ENCODE results near the gene TNRC6C. TPM values are rescaled to one million over a fixed set of nuclear protein-coding genes. Genes with fewer than 3 reads are reported as not detected.
A peak's percentile ranks its signal among the peaks of the same experiment; 100 is the strongest.

The TNRC6C gene
- total and polyA plus RNA-seq, 12 donors = 2.2 to 31.4 (median 24.2) TPM

- WGBS, 2 donors = 63 to 68% methylated on average over 7 of the region's 7 CpGs
- peaks cover 0 to 73% (median 0%) of the 10 kb centered on the region in 9 donors for H3K36me3 ChIP-seq
- DNase-seq (no peak), ATAC-seq (no peak)
- no peaks in the 10 kb centered on the region for H3K27me3 ChIP-seq
- intact Hi-C loops (cut with DNase I) = loop anchor here in 8 of 10 donors (5.0 to 10.0 kb wide), 8 partner anchors 46 to 676 kb away; partner anchors contain the start of gene TNRC6C (in 1 of the 8)
- H3K4me3 ChIP-seq = no peak overlapping the region
- no peak for TF ChIP-seq CTCF (IDR thresholded peaks at IDR 0.05)
- no peaks in the 10 kb centered on the region for H3K9me3 ChIP-seq
- H3K4me1 ChIP-seq = peaks cover 0 to 16% (median 10%) of the 10 kb centered on the region in 9 donors
- no peak overlapping the region for H3K27ac ChIP-seq
Observed at GRCh38 chr17:78010759-78011158, 52.3 kb downstream of the TNRC6C start.

GRCh38 chr17:78012428-78012827 lies 53.9 kb downstream of the TNRC6C start:
- Histone ChIP-seq H3K4me3 (no peak overlapping the region), H3K27ac (no peak overlapping the region), H3K36me3 (peaks cover 0 to 72% (median 0%) of the 10 kb centered on the region in 9 donors), H3K9me3 (no peaks in the 10 kb centered on the region), H3K27me3 (no peaks in the 10 kb centered on the region), H3K4me1 (peaks cover 0 to 16% (median 10%) of the 10 kb centered on the region in 9 donors)
- intact Hi-C loops (cut with DNase I) = loop anchor here in 9 of 10 donors (2.0 to 10.0 kb wide), 10 partner anchors 48 to 678 kb away; partner anchors contain the start of gene TNRC6C (in 1 of the 9)
- TF ChIP-seq CTCF (IDR thresholded peaks at IDR 0.05) = no peak
- 80 to 93% methylated on average over 1 of the region's 1 CpG for WGBS, 2 donors
- DNase-seq = no peak
- ATAC-seq = no peak

- TF ChIP-seq CTCF (IDR thresholded peaks at IDR 0.05) = peak; percentile 45 to 89 (median 77)
Observed at GRCh38 chr17:78013683-78014467, 55.4 kb downstream of the TNRC6C start.

GRCh38 chr17:78014646-78015045 lies 56.1 kb downstream of the TNRC6C start:
- TF ChIP-seq CTCF (IDR thresholded peaks at IDR 0.05) = no peak
- peaks cover 0 to 59% (median 0%) of the 10 kb centered on the region in 9 donors for H3K36me3 ChIP-seq
- WGBS, 2 donors = 73 to 80% methylated on average over 5 of the region's 5 CpGs
- H3K9me3 ChIP-seq = no peaks in the 10 kb centered on the region
- intact Hi-C loops (cut with DNase I) = loop anchor here in 9 of 10 donors (1.0 to 10.0 kb wide), 12 partner anchors 50 to 680 kb away; partner anchors contain the start of gene TNRC6C (in 2 of the 9)
- peaks cover 0 to 26% (median 13%) of the 10 kb centered on the region in 9 donors for H3K4me1 ChIP-seq
- no peak for ATAC-seq
- DNase-seq = no peak
- H3K27ac ChIP-seq = no peak overlapping the region
- no peak overlapping the region for H3K4me3 ChIP-seq
- no peaks in the 10 kb centered on the region for H3K27me3 ChIP-seq

More at GRCh38 chr17:78013683-78014467, 55.4 kb downstream of the TNRC6C start:
- H3K4me1 ChIP-seq = peaks cover 0 to 18% (median 10%) of the 10 kb centered on the region in 9 donors
- no peak overlapping the region for H3K27ac ChIP-seq
- peak; percentile 44 to 78 (median 70) for ATAC-seq
- no peak overlapping the region for H3K4me3 ChIP-seq
- H3K27me3 ChIP-seq = no peaks in the 10 kb centered on the region
- peaks cover 0 to 66% (median 0%) of the 10 kb centered on the region in 9 donors for H3K36me3 ChIP-seq
- H3K9me3 ChIP-seq = no peaks in the 10 kb centered on the region
- DNase-seq = peak in 1 of 2 donors; percentile 43
- intact Hi-C loops (cut with DNase I) = loop anchor here (1.0 to 10.0 kb wide), 13 partner anchors 49 to 679 kb away; partner anchors contain the start of gene TNRC6C (in 3 of the 10)
- WGBS, 2 donors = 37 to 38% methylated on average over 4 of the region's 4 CpGs

All from heart right ventricle (tissue), 16 donors.